Glomerular visceral epithelial cell (primary cell): ENCODE data around the gene FGD2.

Experiments used
- DNase-seq: peaks from one replicate; pipeline ENCODE4 v3.0.0-alpha.2; 2016; ENCODE audit errors: extremely low spot score

The FGD2 gene

DNA sequence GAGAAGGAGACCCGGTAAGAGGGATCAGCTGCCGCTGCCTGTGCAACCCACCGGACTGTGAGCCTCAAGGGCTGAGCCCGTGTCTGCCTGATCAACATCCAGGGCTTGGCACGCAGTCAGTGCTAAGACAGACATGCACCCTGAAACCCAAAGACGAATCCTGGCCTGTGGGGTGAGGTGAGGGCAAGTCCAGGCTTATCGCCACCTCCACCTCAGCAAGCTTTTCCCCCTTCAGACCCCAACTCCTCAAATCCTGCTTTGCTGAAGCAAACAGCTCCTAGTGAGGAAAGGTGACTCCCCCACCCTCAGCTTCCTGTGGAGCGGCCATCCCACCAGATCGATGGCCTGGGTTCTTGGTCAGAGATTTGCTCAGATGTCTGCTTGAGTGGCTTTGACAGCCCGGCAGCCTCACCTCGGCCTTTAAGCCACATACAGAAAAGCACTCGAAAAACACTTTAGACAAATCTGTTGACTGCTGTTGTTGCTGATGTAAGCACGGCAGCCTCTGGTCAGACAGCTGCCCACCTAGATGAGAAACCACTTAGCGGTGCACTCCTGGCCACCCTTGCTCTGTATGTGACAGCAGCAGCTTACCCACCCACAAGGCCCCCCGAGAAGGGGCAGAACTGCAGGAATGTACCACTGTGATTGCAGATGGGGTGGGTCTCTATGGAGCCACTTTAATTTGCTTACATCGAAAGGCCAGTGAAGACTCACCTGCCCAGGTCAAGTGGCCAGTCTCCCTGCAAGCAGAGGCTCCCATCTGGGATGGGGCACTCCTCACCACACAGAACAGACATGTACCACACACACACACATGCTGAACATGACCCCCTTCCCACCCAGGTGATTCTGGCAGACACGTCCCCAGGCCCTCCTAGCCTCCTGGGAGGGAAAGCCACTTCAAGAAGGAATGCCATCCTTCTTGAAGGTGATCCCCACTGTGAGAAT lies 34.3 kb upstream of the FGD2 start:
- DNase-seq = no peak

DNA sequence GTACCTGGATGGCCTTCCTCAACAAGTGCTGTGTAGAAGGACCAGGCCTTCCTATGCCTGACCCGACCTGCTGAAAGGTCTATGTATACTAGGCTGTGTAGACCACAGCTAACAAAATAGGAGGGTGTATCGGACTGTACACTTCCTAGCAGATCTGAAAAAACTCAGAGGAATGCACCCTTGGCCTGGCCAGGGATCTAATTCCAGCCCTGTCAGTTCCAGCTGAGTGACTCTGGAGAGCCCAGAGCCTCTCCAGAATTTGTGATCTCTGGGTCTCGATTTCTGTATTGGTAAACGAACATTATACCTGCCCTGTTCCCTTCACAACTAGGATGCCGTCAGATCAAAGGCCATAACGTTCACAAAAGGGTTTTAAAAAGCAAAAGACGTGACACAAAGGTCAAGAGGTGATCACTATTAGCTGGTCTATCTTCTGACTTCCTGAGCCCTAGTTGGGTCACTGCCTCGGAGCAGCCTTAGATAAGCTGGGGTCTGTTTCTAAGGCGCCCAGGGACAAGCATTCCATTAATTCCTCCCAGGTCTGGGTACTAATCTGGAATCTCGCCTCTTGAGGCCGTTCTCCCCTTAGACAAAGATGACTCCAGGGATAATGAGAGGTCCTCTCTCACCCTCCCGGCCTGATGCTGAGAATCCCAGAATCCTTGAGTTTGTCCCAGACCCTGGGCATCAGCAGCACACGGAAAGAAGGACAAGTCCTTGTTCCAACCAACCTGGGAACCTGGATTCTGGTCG lies 33.4 kb upstream of the FGD2 start:
- no peak for DNase-seq

DNA sequence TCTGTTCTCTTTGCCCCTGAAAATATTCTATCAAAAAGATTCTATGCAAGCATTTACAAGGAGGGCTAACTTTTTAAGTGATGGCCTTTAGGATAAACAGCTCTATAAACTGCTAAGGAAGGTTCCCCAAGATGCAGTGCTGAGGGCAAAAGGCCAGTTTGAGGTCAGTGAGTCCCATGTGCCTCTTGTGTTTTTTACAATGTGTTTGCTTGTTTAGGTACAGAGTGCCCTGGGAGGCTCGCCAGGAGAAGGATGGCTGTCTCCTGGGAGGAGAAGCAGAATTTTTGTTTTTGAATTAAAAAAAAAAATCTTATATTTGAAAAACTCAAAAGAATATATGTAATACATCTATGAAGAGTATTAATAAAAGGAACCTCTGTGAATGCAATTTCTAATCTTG lies 32.3 kb upstream of the FGD2 start:
- no peak for DNase-seq

DNA sequence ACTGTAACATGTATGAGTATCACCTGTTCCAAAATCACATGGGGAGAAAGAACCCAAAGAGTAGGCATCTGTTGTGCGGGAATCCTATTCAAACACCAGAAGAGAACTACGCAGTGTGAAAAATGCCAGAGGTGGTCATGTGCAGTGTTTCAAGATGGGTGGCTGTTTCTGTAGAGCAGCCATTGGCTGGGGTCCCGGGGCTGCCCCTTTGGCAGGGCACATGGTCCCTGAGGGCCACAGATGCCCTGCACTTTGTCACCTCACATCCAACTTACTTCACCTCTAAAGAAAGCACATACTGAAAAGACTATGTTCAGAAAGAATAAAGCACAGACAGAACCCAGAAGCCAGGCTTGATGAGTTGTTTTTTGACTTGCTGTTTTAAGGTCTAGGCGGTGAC lies 31.8 kb upstream of the FGD2 start:
- DNase-seq = no peak

DNA sequence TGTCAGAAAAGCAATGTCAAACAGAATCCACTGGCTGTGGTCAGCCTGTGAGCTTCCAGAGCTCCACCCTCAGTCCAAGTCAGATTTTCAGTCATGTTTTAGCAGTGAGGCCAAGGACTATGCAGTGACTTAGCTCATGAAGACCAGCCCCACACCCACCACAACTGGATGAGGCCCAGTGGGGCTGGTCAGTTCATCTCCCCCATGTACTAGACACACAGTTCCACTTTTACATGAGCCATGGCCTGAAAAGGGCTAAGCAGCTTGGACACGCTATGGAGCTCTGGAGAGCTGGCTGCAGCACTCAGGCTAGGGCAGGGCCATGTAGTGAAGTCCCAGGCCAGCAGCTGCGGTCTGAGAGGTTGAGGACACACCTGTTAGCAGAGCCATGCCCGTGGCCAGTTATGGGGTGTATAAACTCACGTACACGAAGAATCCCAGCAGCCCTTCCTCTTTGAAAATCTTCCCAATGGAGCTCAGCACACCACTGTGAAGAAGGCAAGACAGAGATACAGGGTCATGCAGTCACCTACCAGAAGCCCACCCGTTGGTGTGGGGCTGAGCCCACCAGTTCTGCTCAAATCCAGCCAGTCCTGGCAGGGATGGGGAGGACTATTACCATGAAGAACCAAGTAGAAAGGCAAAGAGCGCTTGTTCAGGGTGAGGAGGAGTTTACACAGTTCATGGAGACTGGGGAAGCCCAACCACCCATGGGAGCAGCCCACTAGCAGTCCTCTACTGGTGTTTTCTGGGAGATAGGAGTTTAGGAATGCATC lies 30.0 kb upstream of the FGD2 start:
- DNase-seq = no peak

DNA sequence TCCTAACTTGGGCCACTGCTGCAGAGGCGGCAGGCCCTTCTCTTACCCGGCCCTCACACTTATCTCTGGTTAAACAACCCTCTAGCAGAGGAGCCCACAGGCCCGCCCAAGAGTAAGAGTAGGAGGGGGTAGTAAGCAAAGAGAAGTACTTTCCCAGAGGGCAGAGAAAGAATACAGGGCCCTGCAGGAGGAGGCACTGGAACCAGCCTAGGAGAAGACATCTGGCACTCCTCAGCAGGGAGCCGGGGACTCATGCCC lies 29.5 kb upstream of the FGD2 start:
- no peak for DNase-seq

DNA sequence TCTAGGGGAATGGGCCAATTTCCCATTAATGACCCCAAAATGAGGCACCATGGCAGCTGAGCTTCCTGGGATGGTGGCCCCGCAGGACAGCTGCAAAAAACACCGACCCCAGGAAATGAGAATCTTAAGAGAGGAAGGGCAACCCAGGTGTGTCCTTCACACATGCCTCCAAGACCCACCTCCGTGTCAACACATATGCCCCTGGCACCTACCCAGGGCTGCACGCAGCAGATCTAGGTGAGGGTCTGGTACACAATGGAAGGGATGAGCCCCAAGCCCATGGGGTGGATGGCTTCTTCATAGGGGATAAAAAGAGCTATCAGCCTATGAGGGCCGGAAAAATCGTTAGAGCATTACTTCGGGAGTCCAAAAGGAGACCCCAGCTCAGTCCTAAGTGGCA lies 28.9 kb upstream of the FGD2 start:
- DNase-seq = no peak

DNA sequence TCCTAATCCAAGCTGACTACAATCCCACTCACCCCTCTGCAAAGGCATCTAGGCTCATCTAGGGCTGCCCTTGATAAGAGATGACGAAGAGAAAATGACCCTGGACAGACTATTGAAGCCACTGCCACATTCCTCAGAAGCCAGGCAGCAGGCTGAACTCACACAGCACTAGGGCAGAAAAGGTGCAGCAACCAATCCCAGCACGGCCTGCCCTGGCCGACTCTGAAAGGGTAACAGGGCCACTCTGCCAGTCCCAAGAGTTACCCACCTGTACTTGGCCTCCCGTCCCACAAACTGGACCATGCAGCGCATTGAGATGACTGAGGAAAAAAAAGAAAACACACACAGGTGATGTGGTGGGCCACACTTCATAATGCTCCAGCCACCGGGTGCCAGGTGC lies 28.5 kb upstream of the FGD2 start:
- DNase-seq = no peak

DNA sequence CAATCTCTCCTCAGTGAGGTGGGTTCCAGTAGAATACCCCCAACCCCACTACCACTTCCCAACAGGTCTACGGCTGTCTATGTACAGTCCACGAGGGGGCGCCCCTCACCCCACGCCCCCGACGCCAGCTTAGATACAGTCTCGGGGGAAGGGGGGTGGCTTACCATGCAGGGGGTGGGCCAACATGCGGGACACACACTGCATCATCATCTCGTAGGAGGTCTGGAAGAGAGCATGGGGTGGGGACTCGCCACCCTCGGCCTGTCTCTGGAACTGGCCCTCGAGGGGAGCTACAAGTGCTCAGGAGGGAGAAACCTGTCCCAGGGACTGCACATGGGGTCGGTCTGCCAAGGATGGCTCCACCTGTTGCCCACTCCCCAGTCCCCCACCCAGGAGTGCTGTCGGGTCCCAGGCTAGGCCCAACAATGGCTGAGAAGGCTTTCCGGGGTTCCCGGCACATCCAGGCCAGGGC lies 27.9 kb upstream of the FGD2 start:
- no peak for DNase-seq

DNA sequence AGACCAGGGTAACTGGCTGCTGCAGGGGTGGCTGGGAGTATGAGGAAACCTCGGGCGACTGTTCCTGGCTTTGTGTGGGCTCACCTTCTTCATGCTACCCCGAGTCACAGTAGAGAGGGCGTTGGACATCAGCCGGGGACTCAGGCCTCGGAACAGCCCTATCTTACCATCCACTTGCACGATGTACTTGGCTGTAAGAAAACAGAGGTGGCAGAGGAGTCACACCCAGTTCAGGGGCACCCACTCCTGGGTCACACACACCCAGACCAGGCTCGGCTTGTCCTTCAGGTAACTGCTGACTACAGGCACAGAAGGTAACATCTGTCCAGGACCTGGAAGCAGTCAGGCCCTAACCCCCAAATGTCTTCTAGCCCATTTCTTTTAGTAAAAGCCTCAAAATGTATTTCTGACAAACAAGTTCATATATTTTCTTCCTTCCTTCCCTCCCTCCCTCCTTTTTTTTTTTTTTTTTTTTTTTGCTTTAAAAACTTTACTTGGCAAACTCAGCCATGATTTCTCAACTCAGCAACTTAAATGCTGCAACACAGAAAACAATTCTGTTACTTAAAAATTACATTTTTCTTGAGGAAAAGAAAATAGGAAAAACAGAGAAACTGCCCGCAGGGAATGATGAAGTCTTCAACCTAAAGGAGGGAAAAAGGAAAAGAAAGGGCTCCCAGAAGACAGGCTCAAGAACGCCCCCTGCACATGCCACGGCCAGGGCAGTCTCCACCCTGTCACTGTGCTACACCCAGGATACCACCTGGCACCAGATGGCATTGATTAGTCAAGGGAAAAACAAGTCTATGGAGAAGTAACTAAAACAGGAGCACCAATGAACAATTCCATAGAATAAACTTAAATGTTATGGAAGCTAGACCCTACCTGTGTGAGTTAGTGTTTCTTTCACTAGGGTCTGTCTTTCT lies 26.8 kb upstream of the FGD2 start:
- no peak for DNase-seq

DNA sequence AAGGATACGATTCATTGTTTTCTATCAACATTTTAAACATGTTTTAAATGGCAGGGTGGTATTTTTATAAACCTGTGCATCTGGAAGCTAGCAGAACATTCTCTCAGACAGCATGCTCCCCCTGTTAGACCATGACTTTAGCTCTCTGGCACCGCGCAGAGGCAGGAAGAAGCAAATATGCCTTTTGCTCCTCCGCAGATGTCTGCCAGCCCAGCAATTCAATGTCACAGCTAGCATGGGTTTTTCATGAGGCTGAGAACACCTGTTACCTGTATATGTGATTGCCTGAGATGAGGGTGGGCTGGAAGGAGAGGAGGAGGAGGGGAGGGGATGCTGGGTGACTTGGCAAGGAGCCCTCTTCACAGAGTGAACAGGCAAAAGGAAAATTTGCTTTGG lies 26.1 kb upstream of the FGD2 start:
- no peak for DNase-seq

DNA sequence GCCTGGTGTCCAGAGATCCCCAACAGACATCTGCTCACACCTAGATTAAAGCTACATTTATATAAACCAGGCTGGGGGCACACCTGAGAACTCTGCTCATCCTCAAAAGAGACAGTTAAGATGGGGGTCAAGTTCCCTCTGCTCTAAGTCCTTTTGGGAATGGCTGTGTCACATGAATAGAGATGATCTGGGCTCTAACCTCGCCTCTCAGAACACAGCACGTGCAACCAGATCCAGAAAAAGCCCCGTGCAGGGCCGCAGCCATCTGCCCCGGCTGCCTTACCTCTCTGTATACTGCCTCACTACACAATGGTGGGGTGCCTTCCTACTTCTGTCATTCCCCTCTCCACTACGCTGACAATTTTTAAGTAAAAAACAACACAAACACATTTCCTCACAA lies 25.3 kb upstream of the FGD2 start:
- no peak for DNase-seq

DNA sequence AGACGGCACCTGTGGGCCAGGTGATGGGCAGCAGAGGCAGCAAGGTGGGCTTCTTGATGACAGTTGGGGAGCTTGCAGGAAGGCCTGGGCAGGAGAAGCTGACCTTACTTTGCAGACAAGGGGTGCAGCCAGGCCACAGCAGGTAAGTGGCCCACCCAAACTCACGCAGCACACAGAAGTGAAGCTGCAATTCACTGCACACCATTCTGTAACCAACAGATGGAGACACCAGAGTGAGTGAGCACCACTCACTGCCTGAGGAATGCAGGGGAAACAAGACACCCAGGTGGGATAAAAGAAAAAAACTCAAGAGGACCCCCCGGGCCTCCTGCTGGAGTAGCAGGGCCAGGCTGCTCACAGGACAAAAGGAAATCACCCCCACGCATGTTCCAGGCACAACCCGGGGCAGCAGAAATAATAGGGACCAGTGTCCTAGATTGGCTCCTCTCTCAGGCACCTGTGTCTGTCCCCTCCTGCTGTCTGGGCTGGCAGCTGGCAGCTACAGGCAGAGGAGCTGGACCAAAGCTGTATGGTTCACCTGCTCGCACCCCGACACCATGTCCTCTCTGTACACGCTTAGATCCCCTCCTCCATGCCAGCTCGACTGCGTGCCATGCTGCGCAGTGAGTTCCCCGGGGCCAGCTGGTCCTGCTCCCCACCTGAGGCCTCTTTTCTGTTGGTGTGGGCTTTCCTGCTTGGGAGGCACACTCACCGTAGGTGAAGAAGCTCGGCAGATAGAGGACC lies 24.4 kb upstream of the FGD2 start:
- DNase-seq = no peak

DNA sequence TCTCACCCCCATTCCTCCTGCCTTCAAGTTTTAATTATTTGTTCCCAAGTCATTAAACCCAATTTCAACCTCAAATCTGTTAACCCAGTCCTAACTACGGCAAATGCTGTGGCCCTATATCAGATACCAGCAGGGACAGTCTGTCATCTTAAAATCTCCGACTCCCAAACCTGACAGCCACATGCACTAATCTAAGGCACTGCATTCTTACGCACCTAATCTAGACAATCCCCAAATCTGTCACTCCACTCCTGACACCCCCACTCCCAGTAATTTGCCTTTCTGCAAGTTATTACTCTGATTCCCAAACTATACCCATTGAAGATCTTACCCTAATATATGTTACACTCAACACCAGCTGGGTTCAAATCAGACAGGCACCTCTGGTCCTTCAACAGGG lies 21.9 kb upstream of the FGD2 start:
- DNase-seq = no peak

DNA sequence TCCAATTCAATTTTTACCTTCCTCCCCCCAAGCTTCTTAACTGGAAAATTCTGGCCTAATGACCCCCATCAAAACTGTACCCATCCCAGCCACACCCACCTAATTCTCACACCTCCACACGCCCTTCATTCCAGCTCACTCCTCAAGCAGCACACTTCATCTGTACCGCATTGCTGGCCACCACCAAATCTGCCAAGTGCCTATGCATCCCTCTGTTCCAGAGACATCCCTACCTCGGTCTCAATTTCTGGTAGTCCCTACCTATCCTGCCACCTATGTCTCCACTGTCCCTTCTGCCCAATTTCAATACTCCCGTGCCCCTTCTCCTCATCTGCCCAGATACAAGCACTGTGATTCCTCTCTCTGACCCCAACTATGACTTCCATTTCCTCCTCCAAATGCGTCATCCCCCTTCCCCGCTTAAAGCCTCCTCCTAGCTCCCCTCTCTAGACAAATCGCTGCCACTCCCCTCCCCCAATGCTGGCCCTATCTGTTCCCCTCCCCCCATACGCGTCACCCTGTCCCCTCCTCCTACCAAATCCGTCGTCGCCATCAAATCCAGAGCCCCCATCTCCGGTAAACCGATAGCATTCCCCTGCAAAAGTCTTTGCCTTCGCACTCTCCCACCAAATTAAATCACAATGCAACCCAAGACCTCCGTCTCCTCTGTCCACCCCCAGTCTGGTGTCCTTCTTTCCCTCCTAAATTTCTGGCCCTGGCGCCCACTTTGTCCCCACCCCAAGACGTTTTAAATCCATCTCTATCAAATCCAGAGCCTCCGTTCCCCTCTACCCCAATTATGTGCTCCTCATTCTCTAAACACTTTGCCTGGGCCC lies 20.7 kb upstream of the FGD2 start:
- DNase-seq = peak; percentile 61

DNA sequence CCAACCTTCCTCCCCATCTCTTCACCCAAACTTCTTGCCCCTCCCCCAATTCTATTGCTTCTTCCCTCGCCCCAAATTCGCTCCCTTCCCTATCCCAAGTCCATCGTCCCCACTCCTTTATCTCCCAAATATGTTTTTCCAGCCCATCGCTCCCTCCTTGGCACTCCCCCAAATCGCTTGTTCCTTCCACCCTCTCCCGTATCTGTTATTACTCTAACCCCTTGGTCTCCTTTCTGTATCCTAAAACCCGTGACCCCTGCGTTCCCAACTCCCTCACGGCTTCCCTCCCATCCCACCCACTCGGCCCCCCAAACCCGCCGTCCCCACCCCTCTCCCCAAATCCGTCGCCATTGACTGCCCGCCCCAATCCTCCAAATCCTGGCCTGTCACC lies 20.0 kb upstream of the FGD2 start:
- DNase-seq = no peak

DNA sequence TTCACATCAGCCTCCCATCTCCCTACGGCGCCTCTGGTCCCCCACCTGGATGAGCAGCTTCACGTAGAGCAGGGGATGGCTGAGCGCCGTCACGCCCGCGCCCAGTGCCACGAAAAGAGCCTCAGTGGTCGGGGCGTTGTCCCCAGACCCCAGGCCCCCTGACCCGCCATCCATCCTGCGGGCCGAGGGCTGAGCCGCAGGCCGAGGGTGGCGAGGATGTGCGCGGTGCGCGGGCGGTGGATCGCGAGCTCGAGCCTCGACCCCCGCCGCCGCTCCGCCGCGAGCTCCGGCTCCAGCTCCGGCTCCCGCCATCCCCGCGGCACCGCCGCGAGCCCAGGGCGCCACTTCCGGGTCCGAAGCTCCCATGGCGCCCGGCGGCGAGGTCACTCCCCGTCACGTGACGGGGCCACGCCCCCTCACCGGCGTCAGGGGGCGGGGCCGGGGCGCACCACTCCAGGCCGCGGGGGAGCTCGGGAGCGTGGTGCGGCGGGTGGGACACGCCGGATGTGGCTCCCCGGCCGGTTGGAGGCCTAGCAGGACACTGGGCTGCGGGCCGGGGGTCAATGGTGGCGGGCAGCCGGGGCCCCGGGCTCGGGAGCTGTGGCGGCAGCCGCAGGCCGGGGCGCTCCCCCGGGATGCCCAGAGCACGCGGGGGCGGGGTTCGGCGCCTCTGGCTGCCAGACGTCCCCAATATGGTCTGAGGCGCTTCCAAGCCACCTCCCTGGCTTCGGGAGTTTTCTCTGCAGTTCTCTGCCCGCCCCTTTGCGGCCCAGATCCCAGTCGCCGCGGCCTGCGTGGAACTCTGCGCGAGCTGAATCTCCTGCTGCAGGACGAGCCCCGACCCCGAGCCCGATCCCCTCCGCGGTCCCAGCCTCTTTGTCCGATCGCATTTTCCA lies 19.4 kb upstream of the FGD2 start, which contains the start of gene MTCH1:
MTCH1 (minus strand) TSS at position 389 of the 896 bp plus-strand sequence; CDS start at position 366, 23 bp downstream.
- peak; percentile 92 for DNase-seq

DNA sequence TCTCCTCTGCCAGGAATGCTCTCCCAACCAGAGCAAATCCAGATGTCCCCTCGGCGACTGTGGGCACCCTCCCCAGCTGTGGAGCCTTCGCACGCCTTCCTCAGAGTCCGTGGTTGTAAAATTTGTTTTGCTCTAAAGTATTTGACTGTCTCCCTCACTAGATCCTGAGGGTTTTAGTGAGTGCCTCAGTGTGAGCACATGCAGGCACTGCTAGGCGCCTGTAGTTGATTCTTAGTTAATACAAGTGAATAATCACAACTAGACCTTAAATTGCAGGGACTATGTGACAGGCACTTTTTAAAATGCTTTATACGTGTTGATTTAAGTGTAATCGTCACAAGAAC lies 18.8 kb upstream of the FGD2 start:
- DNase-seq = no peak

DNA sequence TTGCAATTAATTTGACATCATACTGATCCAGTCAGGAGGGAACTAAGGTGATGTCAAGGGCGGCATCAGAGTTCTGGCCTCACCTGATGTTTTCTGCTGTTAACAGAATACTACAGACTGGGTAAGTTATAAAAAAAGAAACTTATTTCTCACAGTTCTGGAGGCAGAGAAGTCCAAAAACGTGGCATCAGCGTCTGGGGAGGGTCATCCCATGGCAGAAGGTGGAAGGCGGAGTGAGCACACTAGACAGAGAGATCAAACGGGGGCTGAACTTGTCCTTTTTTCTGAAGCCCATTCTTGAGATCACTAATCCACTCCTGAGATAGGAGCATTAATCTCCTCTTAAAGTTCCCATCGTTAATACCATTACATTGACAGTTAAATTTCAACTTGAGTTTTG lies 16.2 kb upstream of the FGD2 start:
- no peak for DNase-seq
